ENCODE data around the gene TMEM108. TPM values are rescaled to one million over a fixed set of nuclear protein-coding genes. Genes with fewer than 3 reads are reported as not detected.

TMEM108 gene
- 0.23 and 0.85 TPM in 2 replicates for total RNA-seq

DNA sequence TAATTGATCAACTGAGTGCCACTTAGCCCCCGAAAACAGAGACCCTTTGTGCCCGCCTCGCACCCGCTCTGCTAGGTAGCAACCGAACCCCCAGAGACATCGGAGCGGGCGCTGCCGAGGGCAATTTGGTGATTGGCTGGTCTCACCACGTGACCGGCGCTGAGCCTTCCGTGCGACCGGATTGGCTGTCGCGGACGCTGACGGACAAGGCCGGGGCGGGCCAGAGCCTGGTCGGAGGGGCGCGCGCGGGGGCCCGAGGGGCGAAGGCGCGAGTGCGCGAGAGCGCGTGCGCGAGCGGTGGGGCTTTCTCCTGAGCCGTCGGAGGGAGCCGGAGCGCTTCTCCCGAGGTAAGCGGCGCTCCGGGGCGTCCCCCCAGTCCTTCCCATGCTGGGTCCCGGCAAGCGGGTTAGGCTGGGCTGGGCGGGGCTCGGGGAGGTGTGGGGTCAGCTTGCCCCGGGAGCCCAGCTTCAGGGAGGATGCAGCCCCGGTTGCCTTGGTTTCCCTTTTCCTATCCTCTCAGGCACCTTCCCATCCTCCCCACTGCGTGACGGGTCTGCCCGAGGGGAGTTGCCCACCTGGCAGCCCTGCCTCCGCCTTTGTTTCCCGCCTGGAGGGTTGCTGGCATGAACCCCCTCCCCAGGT is at the start of gene TMEM108:
Gene TMEM108, plus strand, starts transcription at position 303 of the 642 bp plus-strand sequence.

DNA sequence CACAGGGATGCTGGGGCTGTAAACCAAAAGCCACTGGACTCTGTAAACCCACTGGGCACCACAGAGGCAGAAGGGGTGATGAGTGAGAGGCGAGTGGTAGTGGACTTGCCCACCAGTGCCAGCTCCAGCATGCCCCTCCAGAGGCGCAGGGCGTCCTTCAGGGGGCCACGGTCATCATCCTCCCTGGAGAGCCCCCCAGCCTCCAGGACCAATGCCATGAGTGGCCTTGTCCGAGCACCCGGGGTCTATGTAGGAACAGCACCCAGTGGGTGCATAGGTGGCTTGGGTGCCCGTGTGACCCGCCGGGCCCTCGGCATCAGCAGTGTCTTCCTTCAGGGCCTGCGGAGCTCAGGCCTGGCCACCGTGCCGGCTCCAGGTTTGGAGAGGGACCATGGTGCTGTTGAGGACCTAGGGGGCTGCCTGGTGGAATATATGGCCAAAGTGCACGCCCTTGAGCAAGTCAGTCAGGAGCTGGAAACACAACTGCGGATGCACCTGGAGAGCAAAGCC is 361.9 kb downstream of the TMEM108 start, which contains the start of gene BFSP2:
Gene BFSP2, plus strand, starts transcription at position 51 of the 510 bp plus-strand sequence. Its CDS starts 28 bp downstream, at position 79.

Data from pericardium fibroblast (primary cell).